GM21528 (cell line): ENCODE measurements around the gene C20orf202.

Experiments
- ATAC-seq: cut with Tn5 transposase; IDR thresholded peaks from one replicate; pipeline ENCODE4 v1.9.1; 2021; ENCODE audit warnings: mild to moderate bottlenecking, moderate library complexity; ENCODE audit not compliant: unreplicated experiment, low FRiP score

The C20orf202 gene

DNA sequence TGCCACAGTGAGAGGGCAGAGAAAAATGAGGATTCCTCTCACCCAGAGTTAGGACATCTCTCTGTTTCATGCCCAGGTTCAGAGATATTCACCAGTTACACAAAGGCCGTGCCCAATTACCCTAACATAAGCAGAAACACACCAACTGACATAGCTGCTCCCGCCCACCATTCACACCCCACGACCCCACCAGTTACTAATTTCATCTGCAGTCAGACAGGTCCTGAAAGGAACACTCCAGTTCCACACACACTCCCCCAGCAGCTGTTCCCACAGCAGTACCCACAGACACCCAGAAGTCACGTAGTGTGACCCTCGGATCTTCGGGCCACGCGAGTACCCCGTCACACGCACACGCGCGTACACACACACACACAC is 19.0 kb upstream of the C20orf202 start:
- no peak for ATAC-seq

DNA sequence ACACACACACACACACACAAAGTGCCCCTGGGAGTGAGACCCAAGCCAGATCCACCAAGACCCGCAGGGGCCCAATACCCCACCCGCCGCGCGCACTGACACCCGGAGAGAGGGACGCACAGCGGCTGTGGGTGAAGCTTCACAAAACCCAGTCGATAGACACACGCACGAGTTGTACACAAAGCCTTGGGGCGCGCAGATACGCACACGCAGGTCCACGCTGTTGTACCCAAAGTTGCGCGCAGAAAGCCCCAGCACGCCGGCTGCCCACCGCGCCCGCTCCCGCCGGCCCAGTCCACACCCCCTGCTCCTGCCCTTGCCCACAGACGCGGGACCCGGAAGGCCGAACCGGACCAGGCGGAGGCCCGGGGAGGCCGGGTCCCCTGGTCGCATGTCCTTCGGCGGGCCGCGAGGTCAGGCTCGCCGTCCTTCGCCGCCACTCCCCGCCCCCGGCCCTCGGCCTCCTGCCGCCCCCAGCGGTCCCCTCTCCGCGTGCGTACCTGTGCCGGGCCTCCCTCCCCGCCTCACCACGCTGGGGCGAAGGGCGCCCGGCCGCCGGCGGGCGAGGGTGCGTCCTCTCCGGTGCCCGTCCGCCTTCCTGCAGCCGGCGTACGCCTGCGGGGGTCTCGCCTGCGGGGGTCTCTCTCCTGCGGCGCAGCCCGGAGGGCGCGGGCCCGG is 18.5 kb upstream of the C20orf202 start, which contains the start of gene TMEM74B:
Gene TMEM74B (minus strand): TSS at position 344 of the 678 bp plus-strand sequence. CDS start 1,180 bp downstream, outside the sequence.
- ATAC-seq, result no peak

GRCh38 chr20:1185316-1185741 is 17.9 kb upstream of the C20orf202 start:
- ATAC-seq, result no peak

- ATAC-seq, result no peak
These were observed 17.4 kb upstream of the C20orf202 start for GRCh38 chr20:1185790-1186334.

- no peak for ATAC-seq
These were observed 16.8 kb upstream of the C20orf202 start for GRCh38 chr20:1186367-1186991.

DNA sequence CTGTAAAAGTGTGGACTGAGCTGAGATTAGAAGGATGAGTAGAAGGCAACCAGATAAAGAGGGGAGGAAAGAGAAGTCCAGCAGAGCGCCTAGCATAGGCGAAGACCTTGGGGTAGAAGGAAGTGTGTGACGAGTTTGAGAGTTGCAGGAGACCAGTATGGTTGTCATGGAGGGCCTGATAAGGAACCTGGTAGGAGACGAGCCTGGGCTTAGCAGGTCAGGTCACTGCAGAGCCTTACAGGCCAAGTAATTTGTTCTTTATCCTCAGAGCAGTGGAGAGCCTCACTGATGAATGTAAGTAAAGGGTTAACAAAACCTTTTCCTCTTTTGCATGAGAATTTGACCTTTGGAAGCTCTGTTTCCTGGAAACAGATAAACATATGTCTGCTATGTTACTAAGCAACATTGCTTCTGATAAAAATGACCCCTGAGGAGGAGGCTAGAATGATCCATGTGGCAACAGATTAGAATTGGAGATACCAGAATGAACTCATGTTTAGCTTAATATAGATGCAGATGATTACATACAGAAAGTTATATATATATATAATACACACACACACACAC is 15.6 kb upstream of the C20orf202 start:
- no peak for ATAC-seq

DNA sequence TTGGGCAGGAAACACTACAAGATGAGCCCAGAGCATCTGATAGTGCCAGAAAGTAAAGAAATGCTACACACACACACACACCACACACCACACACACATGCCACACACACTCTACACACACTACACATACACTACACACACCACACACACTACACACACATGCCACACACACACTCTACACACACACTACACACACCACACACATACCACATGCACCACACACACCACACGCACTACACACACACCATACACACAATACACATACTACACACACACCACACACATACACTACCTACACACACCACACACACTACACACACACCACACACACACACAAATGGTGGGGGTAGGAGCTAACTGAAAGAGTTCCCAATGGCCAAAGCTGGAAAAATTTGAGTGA is 14.9 kb upstream of the C20orf202 start:
- ATAC-seq, result no peak

- no peak for ATAC-seq
These were observed 13.4 kb upstream of the C20orf202 start for GRCh38 chr20:1189827-1190226.

DNA sequence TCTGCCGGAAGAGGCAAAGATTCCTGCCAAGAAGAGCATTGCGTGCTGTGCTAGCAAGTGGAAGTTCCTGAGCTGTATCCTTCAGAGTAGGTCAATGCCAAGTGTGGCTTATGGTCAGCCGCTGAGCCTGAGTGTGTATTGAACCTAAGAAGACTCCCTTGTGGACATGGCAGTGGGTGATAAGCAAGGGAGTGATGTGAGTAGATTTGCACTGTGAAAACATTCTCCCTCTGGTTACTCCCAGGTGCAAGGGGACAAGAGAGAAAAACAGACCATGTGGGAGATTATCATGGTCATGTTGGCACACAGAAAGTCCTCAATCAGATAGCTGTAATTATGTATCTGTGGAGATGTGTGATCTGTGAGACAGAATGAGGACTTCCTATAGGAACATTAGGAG is 12.4 kb upstream of the C20orf202 start:
- no peak for ATAC-seq

GRCh38 chr20:1191299-1191698 is 12.0 kb upstream of the C20orf202 start:
- ATAC-seq, result no peak

- no peak for ATAC-seq
These were observed 8.0 kb upstream of the C20orf202 start for GRCh38 chr20:1195226-1195625.

DNA sequence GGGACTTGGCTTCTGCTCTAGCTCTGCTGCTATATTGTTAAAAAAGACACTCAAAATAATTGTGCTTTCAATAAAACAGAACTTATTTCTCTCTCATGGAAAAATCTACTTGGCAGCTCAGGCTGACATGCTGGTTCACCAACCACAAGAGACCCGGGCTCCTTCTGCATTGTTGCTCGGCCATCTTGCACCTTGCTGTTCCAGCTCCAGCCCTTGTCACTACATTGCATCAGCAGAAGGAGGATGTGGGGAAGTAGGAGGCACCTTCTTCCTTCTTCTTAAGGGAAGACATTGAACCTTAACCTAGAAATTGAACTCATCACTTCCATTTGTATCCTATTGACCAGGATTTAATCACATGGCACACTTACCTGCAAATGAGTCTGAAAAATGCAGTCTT is 6.6 kb upstream of the C20orf202 start:
- ATAC-seq, result no peak

GRCh38 chr20:1197801-1198200 is 5.5 kb upstream of the C20orf202 start:
- no peak for ATAC-seq

GRCh38 chr20:1198751-1199150 is 4.5 kb upstream of the C20orf202 start:
- no peak for ATAC-seq

- ATAC-seq, result no peak
These were observed 3.9 kb upstream of the C20orf202 start for GRCh38 chr20:1199212-1199873.

- no peak for ATAC-seq
These were observed 3.3 kb upstream of the C20orf202 start for GRCh38 chr20:1199964-1200363.

DNA sequence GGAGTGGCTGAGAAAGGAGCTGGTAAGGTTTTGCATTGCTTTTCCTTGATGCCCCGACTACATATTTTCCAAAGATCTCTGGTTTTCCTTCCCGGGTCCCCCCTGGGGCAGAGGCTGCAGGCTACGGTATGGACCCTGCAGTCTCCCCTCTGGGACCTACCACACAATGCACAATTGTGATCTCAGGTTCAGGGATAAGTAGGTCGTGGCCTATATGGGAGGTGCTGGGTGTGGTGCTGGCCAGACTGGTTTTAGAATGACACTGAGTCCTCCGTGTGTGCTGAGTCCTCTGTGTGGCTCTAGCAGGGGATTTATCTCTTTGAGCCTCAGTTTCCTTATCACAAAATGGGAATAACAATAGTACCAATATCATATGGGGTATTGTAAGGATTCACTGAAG is 376 bp downstream of the C20orf202 start:
- ATAC-seq, result no peak

DNA sequence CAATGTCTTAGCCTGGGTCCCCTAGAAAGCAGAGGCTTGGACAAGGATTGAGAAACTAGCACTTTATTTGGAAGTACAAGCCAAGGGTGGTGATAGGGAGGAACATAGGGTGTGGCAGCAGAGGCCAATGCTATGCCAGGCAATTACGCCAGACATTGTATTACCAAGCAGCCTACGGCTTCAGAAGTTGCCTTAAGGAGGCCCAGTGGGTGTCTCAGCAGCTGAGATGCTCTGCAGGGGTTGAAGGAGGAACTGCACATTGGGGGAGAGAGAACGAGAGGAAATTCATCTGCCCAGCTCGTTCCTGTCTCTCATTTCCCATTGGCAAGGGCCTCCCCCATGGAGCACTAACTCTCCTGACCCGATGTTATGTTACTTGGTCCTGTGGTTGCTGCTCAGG is 859 bp downstream of the C20orf202 start:
- no peak for ATAC-seq

DNA sequence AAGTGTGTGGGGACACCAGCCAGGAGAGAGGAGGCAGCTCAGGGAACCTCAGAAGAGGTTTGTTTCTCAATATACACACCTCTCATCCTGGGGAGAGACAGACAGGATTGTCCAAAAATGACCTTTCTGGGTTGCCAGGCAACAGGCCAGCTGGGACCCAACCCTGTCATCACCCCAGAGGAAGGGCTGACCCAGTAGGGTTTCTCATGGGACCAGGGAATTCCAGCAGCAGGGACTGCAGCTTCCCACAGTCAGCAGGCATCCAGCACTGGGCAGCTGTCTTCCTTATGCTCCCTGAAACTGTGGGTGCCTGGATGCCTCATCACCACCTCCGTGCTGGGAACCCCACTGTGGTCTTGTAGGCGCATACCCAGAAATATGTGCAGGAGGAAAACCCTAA is 1.3 kb downstream of the C20orf202 start:
- no peak for ATAC-seq

DNA sequence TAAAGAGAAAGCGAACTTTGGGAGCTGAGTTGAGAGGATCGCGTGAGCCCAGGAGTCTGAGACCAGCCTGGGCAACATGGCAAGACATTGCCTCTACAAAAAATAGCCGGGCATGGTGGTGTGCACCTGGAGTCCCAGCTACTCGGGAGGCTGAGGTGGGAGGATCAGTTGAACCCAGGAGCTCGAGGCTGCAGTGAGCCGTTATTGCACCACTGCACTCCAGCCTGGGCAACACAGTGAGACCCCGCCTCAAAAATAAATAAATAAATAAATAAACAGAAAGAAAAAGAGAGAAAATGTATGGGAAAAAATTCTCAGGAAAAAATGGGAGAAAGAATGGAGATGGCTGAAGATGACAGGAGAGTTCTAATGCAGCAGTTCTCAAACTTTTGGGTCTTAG is 2.5 kb downstream of the C20orf202 start:
- ATAC-seq, result no peak
